ENCODE measurements around the gene TRABD2B.

DNA sequence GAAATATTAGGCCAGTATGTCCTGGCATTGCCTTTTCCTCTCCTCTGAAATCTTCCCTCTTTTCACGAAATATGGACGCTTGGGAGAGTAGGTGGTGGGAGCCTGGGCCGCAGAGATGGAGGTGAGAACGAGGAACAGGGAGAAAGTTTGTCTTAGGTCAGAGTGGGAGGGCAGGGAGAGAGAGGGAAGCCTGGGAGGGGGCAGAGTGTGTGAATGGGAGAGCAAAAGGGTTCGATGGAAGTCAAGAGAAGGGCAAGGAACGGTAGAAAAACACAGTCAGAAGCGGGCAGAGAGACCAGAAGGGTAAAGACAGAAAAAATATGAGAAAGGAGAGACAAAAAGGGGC, 1.2 kb downstream of the TRABD2B start:
- TF ChIP-seq, protein P1, sequence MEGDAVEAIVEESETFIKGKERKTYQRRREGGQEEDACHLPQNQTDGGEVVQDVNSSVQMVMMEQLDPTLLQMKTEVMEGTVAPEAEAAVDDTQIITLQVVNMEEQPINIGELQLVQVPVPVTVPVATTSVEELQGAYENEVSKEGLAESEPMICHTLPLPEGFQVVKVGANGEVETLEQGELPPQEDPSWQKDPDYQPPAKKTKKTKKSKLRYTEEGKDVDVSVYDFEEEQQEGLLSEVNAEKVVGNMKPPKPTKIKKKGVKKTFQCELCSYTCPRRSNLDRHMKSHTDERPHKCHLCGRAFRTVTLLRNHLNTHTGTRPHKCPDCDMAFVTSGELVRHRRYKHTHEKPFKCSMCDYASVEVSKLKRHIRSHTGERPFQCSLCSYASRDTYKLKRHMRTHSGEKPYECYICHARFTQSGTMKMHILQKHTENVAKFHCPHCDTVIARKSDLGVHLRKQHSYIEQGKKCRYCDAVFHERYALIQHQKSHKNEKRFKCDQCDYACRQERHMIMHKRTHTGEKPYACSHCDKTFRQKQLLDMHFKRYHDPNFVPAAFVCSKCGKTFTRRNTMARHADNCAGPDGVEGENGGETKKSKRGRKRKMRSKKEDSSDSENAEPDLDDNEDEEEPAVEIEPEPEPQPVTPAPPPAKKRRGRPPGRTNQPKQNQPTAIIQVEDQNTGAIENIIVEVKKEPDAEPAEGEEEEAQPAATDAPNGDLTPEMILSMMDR (conservative IDR thresholded peaks at IDR 0.05) = no peak
- no peak for TF ChIP-seq ZFX (IDR thresholded peaks at IDR 0.05)

Measured in C4-2B (cell line).